ELR (cell line): ENCODE results near the gene MAD1L1.

Source experiments
- DNase-seq: peaks from one replicate; pipeline ENCODE4 v3.0.0-alpha.2; 2015; ENCODE audit warnings: low read depth

MAD1L1 gene

GRCh38 chr7:1775389-1775788, 457.4 kb downstream of the MAD1L1 start:
- DNase-seq = no peak

- no peak for DNase-seq
Observed at GRCh38 chr7:1770331-1770730, 462.4 kb downstream of the MAD1L1 start.

DNA sequence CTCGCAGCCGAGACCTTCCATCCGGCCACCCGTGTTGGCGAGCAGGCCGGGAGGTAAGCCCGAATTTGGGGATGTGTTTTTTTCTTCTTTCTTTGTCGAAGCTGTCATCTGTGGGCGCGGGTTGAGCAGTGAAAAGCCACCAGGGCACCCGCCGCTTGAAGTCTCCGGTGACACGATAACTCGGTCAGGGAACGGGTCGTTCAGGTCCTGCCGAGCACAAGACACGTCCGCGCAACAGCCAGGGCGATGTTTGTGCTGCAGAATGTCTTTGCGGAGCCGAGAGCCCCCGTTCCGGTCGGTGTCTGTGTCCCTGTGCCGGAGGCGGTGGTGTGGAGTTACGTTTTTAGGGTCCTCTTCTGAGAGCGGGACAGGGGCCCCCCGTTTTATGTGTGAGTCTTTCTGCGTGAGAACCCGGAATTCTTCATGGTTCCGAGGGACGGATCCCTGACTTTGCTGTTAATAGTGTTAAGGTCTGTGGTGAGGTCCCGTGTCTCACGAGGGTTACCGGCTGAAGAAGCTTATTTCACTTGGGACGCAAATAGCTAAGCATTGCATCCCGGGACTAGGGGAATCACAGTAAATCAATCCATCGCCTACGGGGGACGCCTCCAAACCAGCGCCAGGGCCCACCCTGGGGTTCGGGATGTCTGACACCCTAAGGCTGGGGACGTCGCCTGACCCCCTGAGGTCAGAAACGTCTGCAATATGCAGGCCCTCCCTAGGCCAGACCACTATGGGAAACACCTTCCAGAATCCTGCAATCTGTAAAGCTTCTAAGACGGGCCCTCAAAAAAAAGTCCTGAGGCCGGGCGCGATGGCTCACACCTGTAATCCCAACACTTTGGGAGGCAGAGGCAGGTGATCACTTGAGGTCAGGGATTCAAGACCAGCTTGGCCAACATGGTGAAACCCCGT, 463.2 kb downstream of the MAD1L1 start:
- no peak for DNase-seq

DNA sequence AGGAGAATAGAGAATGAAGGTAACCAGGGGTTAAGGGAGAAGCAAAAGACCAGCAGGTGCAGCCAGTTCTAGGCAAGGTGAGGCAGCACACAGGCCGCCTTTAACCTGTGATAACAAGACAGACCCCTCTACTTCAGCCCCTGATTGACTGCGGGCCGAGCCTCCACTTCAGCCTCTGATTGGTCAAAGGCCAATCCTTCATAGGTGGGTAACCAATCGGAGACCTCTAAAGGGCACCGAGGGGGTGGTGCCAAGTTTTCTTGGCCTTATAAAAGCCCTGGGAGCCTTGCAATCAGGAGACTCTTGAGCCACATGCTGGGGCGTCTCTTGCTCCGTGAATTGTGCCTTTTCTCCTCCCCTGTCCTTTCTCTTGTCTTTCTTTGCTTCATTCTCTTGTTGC, 463.9 kb downstream of the MAD1L1 start:
- peak; percentile 24 for DNase-seq

DNA sequence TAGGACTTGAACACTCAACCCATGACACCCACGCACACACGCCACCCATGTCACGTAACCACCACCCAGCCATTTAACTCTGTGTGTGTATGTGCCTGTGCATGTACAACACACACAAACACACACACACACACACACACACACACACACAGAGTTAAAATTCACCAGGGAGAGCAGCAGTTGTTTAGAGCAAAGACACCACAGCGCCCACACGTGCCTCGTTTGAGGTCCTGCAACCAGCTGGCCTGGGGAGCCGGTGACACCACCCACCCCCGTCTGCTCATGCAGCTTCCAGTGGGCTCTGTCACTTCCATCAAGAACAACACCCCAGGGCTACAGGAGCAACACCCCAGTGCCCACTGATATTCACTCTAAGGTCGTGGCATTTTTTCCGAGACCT, 465.2 kb downstream of the MAD1L1 start:
- no peak for DNase-seq
